Smooth muscle cell (in vitro differentiated cells): ENCODE results near the gene DCAF4. TPM values are rescaled to one million over a fixed set of nuclear protein-coding genes. Genes with fewer than 3 reads are reported as not detected.

ENCODE experiments used
- DNase-seq: peaks from one replicate; lab custom pipeline; 2025; ENCODE audit not compliant: unreplicated experiment; lab: John Stamatoyannopoulos, UW
- H2AFZ ChIP-seq: fragments of 200-600 bp; sonication (generic); 2 replicates; pipeline ENCODE4 v1.6.0; 2016; ENCODE audit warnings: antibody characterized with exemption, low read depth, mild to moderate bottlenecking
- H3F3A ChIP-seq: fragments of 200-600 bp; sonication (generic); 2 replicates; pipeline ENCODE4 v1.6.0; 2017; ENCODE audit warnings: antibody characterized with exemption, low read depth
- H3K27ac ChIP-seq: fragments of 200-600 bp; sonication (generic); 2 replicates; pipeline ENCODE4 v1.5.1; 2016; ENCODE audit warnings: low read depth, mild to moderate bottlenecking
- H3K27me3 ChIP-seq: fragments of 200-600 bp; sonication (generic); 2 replicates; pipeline ENCODE4 v1.6.1; 2016; ENCODE audit warnings: low read depth, mild to moderate bottlenecking
- H3K36me3 ChIP-seq: fragments of 200-600 bp; sonication (generic); 2 replicates; pipeline ENCODE4 v1.5.1; 2016; ENCODE audit warnings: low read depth
- H3K4me1 ChIP-seq: fragments of 200-600 bp; sonication (generic); 2 replicates; pipeline ENCODE4 v1.5.1; 2016; ENCODE audit warnings: low read depth
- H3K4me2 ChIP-seq: fragments of 200-600 bp; sonication (generic); 2 replicates; pipeline ENCODE4 v1.6.0; 2016; ENCODE audit warnings: mild to moderate bottlenecking
- H3K4me3 ChIP-seq: fragments of 200-600 bp; sonication (generic); 2 replicates; pipeline ENCODE4 v1.5.1; 2016; ENCODE audit warnings: mild to moderate bottlenecking
- H3K79me2 ChIP-seq: fragments of 200-600 bp; sonication (generic); 2 replicates; pipeline ENCODE4 v1.6.0; 2016; ENCODE audit warnings: low read depth, mild to moderate bottlenecking
- H3K9ac ChIP-seq: fragments of 200-600 bp; sonication (generic); 2 replicates; pipeline ENCODE4 v1.6.0; 2016; ENCODE audit warnings: low read depth
- H3K9me3 ChIP-seq: fragments of 200-600 bp; sonication (generic); replicated peaks from 2 replicates; pipeline ENCODE4 v1.5.1; 2016; ENCODE audit warnings: low read depth
- H4K20me1 ChIP-seq: fragments of 200-600 bp; sonication (generic); 2 replicates; pipeline ENCODE4 v1.6.0; 2016; ENCODE audit warnings: low read depth
- CTCF ChIP-seq: fragments of 200-600 bp; sonication (generic); IDR thresholded peaks from 2 replicates; pipeline ENCODE4 v1.5.1; 2017; ENCODE audit warnings: borderline replicate concordance, mild to moderate bottlenecking, antibody characterized with exemption; ENCODE audit not compliant: insufficient read depth, poor library complexity, severe bottlenecking
- WGBS: methylation state at CpG from one replicate; pipeline ENCODE4 v1.1.7; 2016; ENCODE audit warnings: low lambda C conversion rate; 5-methylcytosine and 5-hydroxymethylcytosine counted together
- polyA plus RNA-seq: library from polyadenylated mRNA; unstranded; fragments of >200 nt; fragmentation: Nextera tagmentation; extraction: Ambion mirVana; gene quantifications from 2 replicates; pipeline ENCODE4 v1.2.1, GENCODE V29; 2016
- total RNA-seq: library from RNA; depleted of rRNA; stranded (reverse); fragments of >200 nt; gene quantifications from 2 replicates; pipeline ENCODE4 v1.2.3, GENCODE V29; 2014

Gene DCAF4
- total and polyA plus RNA-seq, 2 experiments from 2014 or later, result 8.2 to 9.2 TPM

- no peak for DNase-seq
- H3K9me3 ChIP-seq, result no peaks in the 10 kb centered on the region
- H3K27me3 ChIP-seq, result peaks cover 38% of the 10 kb centered on the region
- H3K4me3 ChIP-seq, result peak overlapping the region; percentile 96
- TF ChIP-seq CTCF, result no peak
- WGBS, result 2% methylated on average over 43 of the region's 68 CpGs
- peak overlapping the region; percentile 74 for H2AFZ ChIP-seq
- no peak overlapping the region for H3K27ac ChIP-seq
- peak overlapping the region; percentile 3 for H3K9ac ChIP-seq
- H3K4me2 ChIP-seq, result peak overlapping the region; percentile 88
- H3F3A ChIP-seq, result no peaks in the 10 kb centered on the region
- peaks cover 19% of the 10 kb centered on the region for H4K20me1 ChIP-seq
- H3K36me3 ChIP-seq, result no peaks in the 10 kb centered on the region
- H3K79me2 ChIP-seq, result peaks cover 16% of the 10 kb centered on the region
- peaks cover 49% of the 10 kb centered on the region for H3K4me1 ChIP-seq
These were observed 33.2 kb upstream of the DCAF4 start for GRCh38 chr14:72892879-72893635.

GRCh38 chr14:72893636-72894322 is 32.5 kb upstream of the DCAF4 start, which contains the start of gene DPF3:
DPF3 (minus strand) TSS chr14:72894101; CDS start chr14:72894088, 13 bp downstream.
- WGBS, result 1% methylated on average over 46 of the region's 54 CpGs
- no peak within 1 kb of the TSS for H3K27ac ChIP-seq
- H4K20me1 ChIP-seq, result peaks cover 19% of the 10 kb centered on the region

DNA sequence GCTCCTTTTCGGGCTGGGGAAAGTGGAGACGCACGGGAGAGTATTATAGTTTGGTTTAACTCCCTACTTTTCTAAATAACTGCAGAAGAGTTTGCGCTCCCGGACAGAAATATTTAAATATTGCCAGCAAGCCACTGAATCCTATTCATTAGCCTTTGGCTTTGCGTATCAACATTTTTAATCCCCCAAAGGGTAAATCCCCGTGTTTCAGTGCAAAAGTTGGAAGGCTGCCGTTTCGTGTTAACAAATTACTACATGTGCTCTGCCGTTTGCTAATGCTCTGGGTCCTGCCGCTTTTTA is 32.0 kb upstream of the DCAF4 start:
- no peak overlapping the region for H3K27ac ChIP-seq
- H3K4me1 ChIP-seq, result peaks cover 40% of the 10 kb centered on the region
- TF ChIP-seq CTCF, result no peak
- peak overlapping the region; percentile 96 for H3K4me3 ChIP-seq
- peak overlapping the region; percentile 88 for H3K4me2 ChIP-seq
- under 1% methylated on average over 11 of the region's 11 CpGs for WGBS
- H3K27me3 ChIP-seq, result peaks cover 38% of the 10 kb centered on the region
- no peaks in the 10 kb centered on the region for H3K9me3 ChIP-seq
- DNase-seq, result no peak
- H3K36me3 ChIP-seq, result no peaks in the 10 kb centered on the region
- peak overlapping the region; percentile 75 for H2AFZ ChIP-seq
- H3K9ac ChIP-seq, result no peak overlapping the region
- peaks cover 14% of the 10 kb centered on the region for H4K20me1 ChIP-seq
- no peaks in the 10 kb centered on the region for H3F3A ChIP-seq
- peaks cover 16% of the 10 kb centered on the region for H3K79me2 ChIP-seq

More at GRCh38 chr14:72893636-72894322, 32.5 kb upstream of the DCAF4 start, which contains the start of gene DPF3:
- Histone ChIP-seq H3K36me3 (no peaks in the 10 kb centered on the region), H3K79me2 (peaks cover 16% of the 10 kb centered on the region), H3K9ac (peak within 1 kb of the TSS; percentile 3), H3K4me3 (peak within 1 kb of the TSS; percentile 96), H3K9me3 (no peaks in the 10 kb centered on the region), H3K4me2 (peak within 1 kb of the TSS; percentile 88), H2AFZ (peak within 1 kb of the TSS; percentile 99), H3K27me3 (peaks cover 38% of the 10 kb centered on the region), H3K4me1 (peaks cover 45% of the 10 kb centered on the region), H3F3A (no peaks in the 10 kb centered on the region)
- no peak for TF ChIP-seq CTCF
- DNase-seq, result peak; percentile 75
